OCI-LY3 (cell line): ENCODE measurements around the gene TBX10.

Experiments used
- CTCF ChIP-seq: fragments of 200-600, 300-600 bp; sonication (generic); IDR thresholded peaks from 2 replicates; pipeline ENCODE4 v1.5.1; 2014; ENCODE audit warnings: antibody characterized with exemption, low read length, low read depth
- EZH2phosphoT487 ChIP-seq: fragments of 200-600 bp; shearing (Covaris generic); IDR thresholded peaks from 2 replicates; pipeline ENCODE4 v1.6.1; 2018; ENCODE audit warnings: antibody characterized with exemption, mixed run types, low read depth

GRCh38 chr11:67588136-67588503 is 51.4 kb downstream of the TBX10 start:
- TF ChIP-seq CTCF (no peak), EZH2phosphoT487 (no peak)
